ENCODE results near the gene ZNF79.

- TF ChIP-seq, protein P1, sequence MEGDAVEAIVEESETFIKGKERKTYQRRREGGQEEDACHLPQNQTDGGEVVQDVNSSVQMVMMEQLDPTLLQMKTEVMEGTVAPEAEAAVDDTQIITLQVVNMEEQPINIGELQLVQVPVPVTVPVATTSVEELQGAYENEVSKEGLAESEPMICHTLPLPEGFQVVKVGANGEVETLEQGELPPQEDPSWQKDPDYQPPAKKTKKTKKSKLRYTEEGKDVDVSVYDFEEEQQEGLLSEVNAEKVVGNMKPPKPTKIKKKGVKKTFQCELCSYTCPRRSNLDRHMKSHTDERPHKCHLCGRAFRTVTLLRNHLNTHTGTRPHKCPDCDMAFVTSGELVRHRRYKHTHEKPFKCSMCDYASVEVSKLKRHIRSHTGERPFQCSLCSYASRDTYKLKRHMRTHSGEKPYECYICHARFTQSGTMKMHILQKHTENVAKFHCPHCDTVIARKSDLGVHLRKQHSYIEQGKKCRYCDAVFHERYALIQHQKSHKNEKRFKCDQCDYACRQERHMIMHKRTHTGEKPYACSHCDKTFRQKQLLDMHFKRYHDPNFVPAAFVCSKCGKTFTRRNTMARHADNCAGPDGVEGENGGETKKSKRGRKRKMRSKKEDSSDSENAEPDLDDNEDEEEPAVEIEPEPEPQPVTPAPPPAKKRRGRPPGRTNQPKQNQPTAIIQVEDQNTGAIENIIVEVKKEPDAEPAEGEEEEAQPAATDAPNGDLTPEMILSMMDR (conservative IDR thresholded peaks at IDR 0.05; ENCODE audit: low read depth, low read length): no peak
- TF ChIP-seq MXI1 (IDR thresholded peaks at IDR 0.05; ENCODE audit: borderline replicate concordance, low read depth, low read length): no peak
These were observed 50.4 kb downstream of the ZNF79 start for GRCh38 chr9:127474592-127474991.

Measured in IMR-90 (cell line).